ENCODE measurements around the gene GRN. TPM values are rescaled to one million over a fixed set of nuclear protein-coding genes. Genes with fewer than 3 reads are reported as not detected.

Gene GRN
- total and polyA plus RNA-seq, 2 of the 13 experiments (the other 11 are each of a cell fraction or from before 2014, with no cell fraction given): 86.6 to 143 TPM

DNA sequence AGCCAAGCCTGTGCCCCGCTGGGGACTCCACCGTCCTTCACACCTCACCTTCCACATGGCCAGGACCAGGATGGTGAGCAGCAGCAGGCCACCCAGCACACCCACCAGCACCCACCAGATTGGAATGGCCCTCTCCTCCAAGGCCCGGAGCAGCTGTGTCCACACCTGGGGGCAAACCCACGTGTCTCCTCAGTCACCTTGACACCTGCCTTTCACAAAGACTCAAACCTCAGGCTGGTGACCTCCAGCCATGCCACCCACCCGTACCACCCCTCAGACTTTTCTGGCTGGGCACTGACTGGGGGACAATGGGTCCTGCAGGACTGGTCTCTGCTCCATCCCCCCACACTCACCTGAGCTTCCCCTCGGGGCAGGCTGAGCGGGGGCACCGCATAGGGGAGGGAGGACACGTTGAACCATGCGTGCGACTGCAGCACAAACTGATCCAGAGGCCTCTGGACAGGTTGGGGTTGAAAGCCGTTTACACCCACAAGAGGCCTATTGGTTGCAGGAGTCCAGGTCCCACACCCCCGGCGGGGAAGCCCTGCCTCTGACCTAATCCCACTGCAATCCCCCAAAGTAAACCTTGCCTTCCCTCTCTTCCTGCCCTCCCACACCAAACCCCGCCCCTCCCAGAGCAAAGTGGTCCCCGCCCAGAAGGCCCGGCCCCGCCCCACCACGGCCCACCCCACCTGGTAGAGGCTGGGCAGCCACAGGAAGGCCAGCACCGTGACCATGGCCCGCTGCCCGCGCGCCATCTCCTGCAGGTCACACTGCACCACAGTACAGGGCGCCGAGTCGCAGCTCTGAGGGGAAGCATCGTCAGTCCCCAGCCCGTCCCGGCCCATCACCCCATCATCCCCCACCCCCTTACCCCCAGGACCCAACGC, 29.4 kb downstream of the GRN start (continued):
- TF ChIP-seq ZNF780A (CRISPR knock-in tag; IDR thresholded peaks at IDR 0.05) (no peak), JARID2 (CRISPR knock-in tag; IDR thresholded peaks at IDR 0.05; ENCODE audit: insufficient replicate concordance) (no peak), HDAC2 (CRISPR knock-in tag; IDR thresholded peaks at IDR 0.05) (peak; percentile 19; the same call in 1 of the 2 replicates), GTF3A (CRISPR knock-in tag; conservative IDR thresholded peaks at IDR 0.05) (no peak), GLI4 (CRISPR knock-in tag; IDR thresholded peaks at IDR 0.05; ENCODE audit: borderline replicate concordance) (no peak), GABPB1 (CRISPR knock-in tag; IDR thresholded peaks at IDR 0.05) (no peak; the same call in 1 of the 2 replicates), CHD2 (IDR thresholded peaks at IDR 0.05; ENCODE audit: low read depth, low read length) (0 out of 2 replicates have a peak, but pooled peaks have one; percentile 29), CREM (IDR thresholded peaks at IDR 0.05) (0 out of 2 replicates have a peak, but pooled peaks have one; percentile 35), CREM (CRISPR knock-in tag; IDR thresholded peaks at IDR 0.05) (no peak), FOSL2 (CRISPR knock-in tag; IDR thresholded peaks at IDR 0.05) (peak; percentile 35), SMAD3 (CRISPR knock-in tag; IDR thresholded peaks at IDR 0.05) (no peak), DMAP1 (CRISPR knock-in tag; IDR thresholded peaks at IDR 0.05) (no peak), HOXA9 (CRISPR knock-in tag; IDR thresholded peaks at IDR 0.05; ENCODE audit: borderline replicate concordance) (no peak), ZNF333 (CRISPR knock-in tag; IDR thresholded peaks at IDR 0.05; ENCODE audit: borderline replicate concordance) (no peak; the same call in 1 of the 2 replicates), DNMT3B (CRISPR knock-in tag; conservative IDR thresholded peaks at IDR 0.05) (no peak), ZNF337 (CRISPR knock-in tag; IDR thresholded peaks at IDR 0.05; ENCODE audit: borderline replicate concordance, low read depth) (no peak), ZNF331 (CRISPR knock-in tag; IDR thresholded peaks at IDR 0.05) (no peak; the same call in 1 of the 2 replicates), ZNF224 (CRISPR knock-in tag; IDR thresholded peaks at IDR 0.05) (no peak), SPEN (CRISPR knock-in tag; IDR thresholded peaks at IDR 0.05; ENCODE audit: low read depth) (peak; percentile 52), ZNF263 (CRISPR knock-in tag; IDR thresholded peaks at IDR 0.05) (no peak), ZNF562 (CRISPR knock-in tag; IDR thresholded peaks at IDR 0.05; ENCODE audit: borderline replicate concordance) (no peak), ZNF124 (CRISPR knock-in tag; IDR thresholded peaks at IDR 0.05) (no peak), RORA (CRISPR knock-in tag; IDR thresholded peaks at IDR 0.05) (no peak), WIZ (CRISPR knock-in tag; IDR thresholded peaks at IDR 0.05) (peak; percentile 43; the same call in 1 of the 2 replicates)
- TF ChIP-seq, protein P1, sequence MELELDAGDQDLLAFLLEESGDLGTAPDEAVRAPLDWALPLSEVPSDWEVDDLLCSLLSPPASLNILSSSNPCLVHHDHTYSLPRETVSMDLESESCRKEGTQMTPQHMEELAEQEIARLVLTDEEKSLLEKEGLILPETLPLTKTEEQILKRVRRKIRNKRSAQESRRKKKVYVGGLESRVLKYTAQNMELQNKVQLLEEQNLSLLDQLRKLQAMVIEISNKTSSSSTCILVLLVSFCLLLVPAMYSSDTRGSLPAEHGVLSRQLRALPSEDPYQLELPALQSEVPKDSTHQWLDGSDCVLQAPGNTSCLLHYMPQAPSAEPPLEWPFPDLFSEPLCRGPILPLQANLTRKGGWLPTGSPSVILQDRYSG (CRISPR knock-in tag; IDR thresholded peaks at IDR 0.05): no peak
- TF ChIP-seq, protein P2, sequence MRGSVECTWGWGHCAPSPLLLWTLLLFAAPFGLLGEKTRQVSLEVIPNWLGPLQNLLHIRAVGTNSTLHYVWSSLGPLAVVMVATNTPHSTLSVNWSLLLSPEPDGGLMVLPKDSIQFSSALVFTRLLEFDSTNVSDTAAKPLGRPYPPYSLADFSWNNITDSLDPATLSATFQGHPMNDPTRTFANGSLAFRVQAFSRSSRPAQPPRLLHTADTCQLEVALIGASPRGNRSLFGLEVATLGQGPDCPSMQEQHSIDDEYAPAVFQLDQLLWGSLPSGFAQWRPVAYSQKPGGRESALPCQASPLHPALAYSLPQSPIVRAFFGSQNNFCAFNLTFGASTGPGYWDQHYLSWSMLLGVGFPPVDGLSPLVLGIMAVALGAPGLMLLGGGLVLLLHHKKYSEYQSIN (CRISPR knock-in tag; IDR thresholded peaks at IDR 0.05; ENCODE audit: borderline replicate concordance): no peak
- TF ChIP-seq, protein P3, sequence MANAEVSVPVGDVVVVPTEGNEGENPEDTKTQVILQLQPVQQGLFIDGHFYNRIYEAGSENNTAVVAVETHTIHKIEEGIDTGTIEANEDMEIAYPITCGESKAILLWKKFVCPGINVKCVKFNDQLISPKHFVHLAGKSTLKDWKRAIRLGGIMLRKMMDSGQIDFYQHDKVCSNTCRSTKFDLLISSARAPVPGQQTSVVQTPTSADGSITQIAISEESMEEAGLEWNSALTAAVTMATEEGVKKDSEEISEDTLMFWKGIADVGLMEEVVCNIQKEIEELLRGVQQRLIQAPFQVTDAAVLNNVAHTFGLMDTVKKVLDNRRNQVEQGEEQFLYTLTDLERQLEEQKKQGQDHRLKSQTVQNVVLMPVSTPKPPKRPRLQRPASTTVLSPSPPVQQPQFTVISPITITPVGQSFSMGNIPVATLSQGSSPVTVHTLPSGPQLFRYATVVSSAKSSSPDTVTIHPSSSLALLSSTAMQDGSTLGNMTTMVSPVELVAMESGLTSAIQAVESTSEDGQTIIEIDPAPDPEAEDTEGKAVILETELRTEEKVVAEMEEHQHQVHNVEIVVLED (CRISPR knock-in tag; IDR thresholded peaks at IDR 0.05; ENCODE audit: borderline replicate concordance): no peak
